ENCODE data around the gene MZT2A.
"Not testable (repeated sequence)": the region's sequence is repeated elsewhere in the genome, so short reads cannot be mapped to it uniquely, and the experiment has no call there.

Gene MZT2A

DNA sequence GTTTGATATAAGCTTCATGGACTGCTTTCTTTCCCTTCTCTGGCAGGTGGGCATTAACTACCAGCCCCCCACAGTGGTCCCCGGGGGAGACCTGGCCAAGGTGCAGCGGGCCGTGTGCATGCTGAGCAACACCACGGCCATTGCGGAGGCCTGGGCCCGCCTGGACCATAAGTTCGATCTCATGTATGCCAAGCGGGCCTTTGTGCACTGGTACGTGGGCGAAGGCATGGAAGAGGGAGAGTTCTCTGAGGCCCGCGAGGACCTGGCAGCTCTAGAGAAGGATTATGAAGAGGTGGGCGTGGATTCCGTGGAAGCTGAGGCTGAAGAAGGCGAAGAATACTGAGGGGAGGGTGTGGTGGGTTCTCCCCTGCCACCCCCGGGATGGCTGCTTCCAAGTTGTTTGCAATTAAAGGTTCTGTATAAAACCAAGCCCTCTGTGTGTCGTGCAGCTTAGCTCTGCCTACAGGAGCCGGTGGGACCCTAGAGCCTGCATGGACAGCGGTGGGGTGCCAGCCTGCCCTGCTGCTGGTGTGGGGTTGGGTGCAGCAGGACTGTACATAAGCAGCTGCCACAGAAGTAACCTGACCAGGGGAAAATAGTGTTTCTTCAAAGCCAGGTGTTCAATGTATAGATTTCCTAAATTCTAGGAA is 9.6 kb downstream of the MZT2A start:
- H3K4me1 ChIP-seq (ENCODE audit: insufficient read depth, insufficient read length); H3K4me3 ChIP-seq (ENCODE audit: insufficient read length, low read depth); H3K9me3 ChIP-seq (ENCODE audit: insufficient read depth, low read length); DNase-seq (ENCODE audit: low read depth, low spot score); H3K27me3 ChIP-seq (ENCODE audit: insufficient read depth, insufficient read length); H3K9ac ChIP-seq (ENCODE audit: insufficient read length, low read depth): not testable (repeated sequence)
- H3K36me3 ChIP-seq (ENCODE audit: insufficient read depth, insufficient read length, low read length) = peaks cover 38% of the 10 kb centered on the region

DNA sequence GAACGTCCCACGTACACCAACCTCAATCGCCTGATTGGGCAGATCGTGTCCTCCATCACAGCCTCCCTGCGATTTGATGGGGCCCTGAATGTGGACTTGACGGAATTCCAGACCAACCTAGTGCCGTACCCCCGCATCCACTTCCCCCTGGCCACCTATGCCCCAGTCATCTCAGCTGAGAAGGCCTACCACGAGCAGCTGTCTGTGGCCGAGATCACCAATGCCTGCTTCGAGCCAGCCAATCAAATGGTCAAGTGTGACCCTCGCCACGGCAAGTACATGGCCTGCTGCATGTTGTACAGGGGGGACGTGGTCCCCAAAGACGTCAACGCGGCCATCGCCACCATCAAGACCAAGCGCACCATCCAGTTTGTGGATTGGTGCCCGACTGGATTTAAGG is 11.8 kb downstream of the MZT2A start:
- H3K27me3 ChIP-seq (ENCODE audit: insufficient read depth, insufficient read length); H3K4me1 ChIP-seq (ENCODE audit: insufficient read depth, insufficient read length); DNase-seq (ENCODE audit: low read depth, low spot score); H3K9me3 ChIP-seq (ENCODE audit: insufficient read depth, low read length); H3K4me3 ChIP-seq (ENCODE audit: insufficient read length, low read depth); H3K9ac ChIP-seq (ENCODE audit: insufficient read length, low read depth): not testable (repeated sequence)
- peaks cover 29% of the 10 kb centered on the region for H3K36me3 ChIP-seq (ENCODE audit: insufficient read depth, insufficient read length, low read length)

DNA sequence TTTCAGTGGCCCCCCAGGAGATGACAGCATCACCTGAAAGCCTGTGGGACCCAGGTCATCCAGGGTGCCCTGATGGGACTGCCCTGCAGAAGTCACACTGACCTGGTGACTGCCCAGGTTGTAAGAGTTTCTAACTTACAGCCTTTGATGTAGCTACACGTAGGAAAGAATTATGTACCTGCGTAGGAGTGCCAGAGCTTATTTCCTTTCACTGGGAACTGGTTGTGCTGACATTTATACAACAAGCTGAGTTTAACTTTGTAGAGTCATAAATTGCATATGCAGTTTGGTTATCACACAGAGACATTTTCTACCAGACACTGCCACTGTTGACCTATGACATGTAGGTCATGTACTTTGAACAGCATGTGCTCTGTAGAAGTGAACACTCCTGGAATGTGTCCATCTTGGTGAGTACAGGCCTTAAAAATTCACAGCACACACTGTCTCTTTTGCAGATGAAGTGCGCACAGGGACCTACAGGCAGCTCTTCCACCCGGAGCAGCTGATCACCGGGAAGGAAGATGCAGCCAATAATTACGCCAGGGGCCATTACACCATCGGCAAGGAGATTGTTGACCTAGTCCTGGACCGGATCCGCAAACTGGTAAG is 13.2 kb downstream of the MZT2A start:
- H3K4me1 ChIP-seq (ENCODE audit: insufficient read depth, insufficient read length); H3K9ac ChIP-seq (ENCODE audit: insufficient read length, low read depth); H3K27me3 ChIP-seq (ENCODE audit: insufficient read depth, insufficient read length); DNase-seq (ENCODE audit: low read depth, low spot score); H3K9me3 ChIP-seq (ENCODE audit: insufficient read depth, low read length); H3K4me3 ChIP-seq (ENCODE audit: insufficient read length, low read depth): not testable (repeated sequence)
- peaks cover 16% of the 10 kb centered on the region for H3K36me3 ChIP-seq (ENCODE audit: insufficient read depth, insufficient read length, low read length)

DNA sequence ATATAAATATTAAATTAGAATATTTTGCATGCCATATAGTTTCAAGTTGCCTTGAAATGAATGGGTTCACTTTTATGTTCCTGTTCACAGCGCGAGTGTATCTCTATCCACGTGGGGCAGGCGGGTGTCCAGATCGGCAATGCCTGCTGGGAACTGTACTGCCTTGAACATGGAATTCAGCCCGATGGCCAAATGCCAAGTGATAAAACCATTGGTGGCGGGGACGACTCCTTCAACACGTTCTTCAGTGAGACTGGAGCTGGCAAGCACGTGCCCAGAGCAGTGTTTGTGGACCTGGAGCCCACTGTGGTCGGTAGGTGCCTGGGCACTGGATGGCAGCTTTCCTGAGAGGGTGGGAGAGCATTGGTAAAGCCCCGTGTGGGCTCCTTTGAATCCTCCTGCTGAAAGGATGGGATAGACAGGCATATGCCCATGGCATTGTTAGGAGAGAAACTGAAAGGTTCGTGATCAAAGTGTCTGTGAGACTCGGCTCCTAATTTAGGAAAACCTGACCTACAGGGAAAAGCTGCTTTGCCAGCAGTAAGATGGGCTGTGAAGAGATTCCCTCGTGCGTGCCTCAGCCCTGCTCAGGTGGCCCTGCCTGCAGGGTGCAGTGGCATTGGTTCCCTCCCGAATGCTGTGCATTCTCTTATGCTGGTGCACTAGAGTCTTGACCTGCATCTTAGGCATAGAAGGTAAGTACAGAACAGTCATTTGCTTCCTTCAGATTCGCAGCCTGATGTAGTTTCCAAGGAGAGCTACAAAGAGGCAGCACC is 13.9 kb downstream of the MZT2A start:
- H3K27me3 ChIP-seq (ENCODE audit: insufficient read depth, insufficient read length); H3K4me1 ChIP-seq (ENCODE audit: insufficient read depth, insufficient read length); H3K9me3 ChIP-seq (ENCODE audit: insufficient read depth, low read length); H3K4me3 ChIP-seq (ENCODE audit: insufficient read length, low read depth); DNase-seq (ENCODE audit: low read depth, low spot score); H3K9ac ChIP-seq (ENCODE audit: insufficient read length, low read depth); H3K36me3 ChIP-seq (ENCODE audit: insufficient read depth, insufficient read length, low read length): not testable (repeated sequence)

DNA sequence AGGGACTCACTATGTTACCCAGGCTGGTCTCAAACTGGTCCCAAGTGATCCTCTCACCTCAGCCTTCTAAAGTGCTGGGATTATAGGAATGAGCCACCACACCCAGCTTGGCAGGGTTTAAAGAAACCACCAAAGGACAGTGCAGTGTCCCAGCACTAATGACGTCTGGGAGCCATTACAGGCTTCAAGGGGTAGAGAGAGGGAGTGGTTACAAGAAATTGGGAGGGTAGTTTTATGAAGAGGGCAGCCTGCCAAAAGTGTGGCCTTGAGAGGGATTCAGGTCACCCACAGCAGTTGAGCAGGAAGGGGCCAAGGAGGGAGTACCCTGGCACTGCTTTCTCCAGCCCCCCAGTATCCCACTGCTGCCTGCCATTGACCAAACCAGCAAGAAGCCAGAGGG is 15.0 kb downstream of the MZT2A start:
- DNase-seq (ENCODE audit: low read depth, low spot score); H3K4me3 ChIP-seq (ENCODE audit: insufficient read length, low read depth); H3K9me3 ChIP-seq (ENCODE audit: insufficient read depth, low read length); H3K4me1 ChIP-seq (ENCODE audit: insufficient read depth, insufficient read length); H3K9ac ChIP-seq (ENCODE audit: insufficient read length, low read depth); H3K27me3 ChIP-seq (ENCODE audit: insufficient read depth, insufficient read length); H3K36me3 ChIP-seq (ENCODE audit: insufficient read depth, insufficient read length, low read length): not testable (repeated sequence)

DNA sequence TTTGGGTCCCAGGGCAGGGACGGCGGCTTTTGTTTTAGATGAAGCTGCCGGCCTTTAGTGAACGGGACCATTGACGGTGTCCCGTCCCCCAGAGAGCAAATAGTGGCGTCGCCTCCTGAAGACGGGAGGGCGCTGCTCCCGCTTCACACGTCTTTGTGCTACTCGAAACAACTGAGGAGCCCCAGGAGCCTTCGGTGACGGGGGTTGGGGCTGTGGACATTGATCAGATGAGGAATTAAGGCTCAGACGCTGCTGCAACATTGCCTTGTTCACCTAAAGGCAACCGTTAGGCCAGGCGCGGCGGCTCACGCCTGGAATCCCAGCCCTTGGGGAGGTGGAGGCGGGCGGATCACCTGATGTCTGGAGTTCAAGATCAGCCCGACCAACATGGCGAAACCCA is 15.8 kb downstream of the MZT2A start:
- H3K9ac ChIP-seq (ENCODE audit: insufficient read length, low read depth); DNase-seq (ENCODE audit: low read depth, low spot score); H3K4me3 ChIP-seq (ENCODE audit: insufficient read length, low read depth); H3K36me3 ChIP-seq (ENCODE audit: insufficient read depth, insufficient read length, low read length); H3K9me3 ChIP-seq (ENCODE audit: insufficient read depth, low read length); H3K4me1 ChIP-seq (ENCODE audit: insufficient read depth, insufficient read length); H3K27me3 ChIP-seq (ENCODE audit: insufficient read depth, insufficient read length): not testable (repeated sequence)

DNA sequence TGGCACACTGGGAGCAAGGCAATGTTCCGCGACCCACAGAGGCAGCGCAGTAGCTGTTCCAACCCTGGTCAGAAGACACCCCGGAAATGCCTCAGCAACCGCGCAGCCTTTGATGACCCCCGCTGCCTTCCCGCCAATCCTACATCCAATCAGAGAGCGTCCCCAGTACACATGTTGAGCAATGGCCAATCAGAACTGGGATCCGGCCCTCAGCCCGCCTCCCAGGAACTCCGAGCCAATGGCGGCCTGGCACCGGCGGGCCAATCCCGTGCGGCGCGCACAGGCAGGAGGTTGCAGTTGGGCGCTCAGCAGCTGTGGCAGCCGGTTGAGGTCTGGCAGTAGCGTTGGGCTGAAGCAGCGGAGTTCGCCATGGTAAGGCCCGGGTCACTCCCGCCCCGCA is 16.4 kb downstream of the MZT2A start, which contains the start of gene TUBA3D:
Gene TUBA3D (plus strand): TSS at position 289 of the 400 bp plus-strand sequence. CDS start 81 bp downstream, at position 370.
- Histone ChIP-seq H3K9me3 (ENCODE audit: insufficient read depth, low read length) (peaks cover 6% of the 10 kb centered on the region; the same call in 1 of the 2 replicates), H3K4me1 (ENCODE audit: insufficient read depth, insufficient read length) (no peaks in the 10 kb centered on the region), H3K27me3 (ENCODE audit: insufficient read depth, insufficient read length) (no peaks in the 10 kb centered on the region), H3K4me3 (ENCODE audit: insufficient read length, low read depth) (no peak within 1 kb of the TSS), H3K36me3 (ENCODE audit: insufficient read depth, insufficient read length, low read length) (peaks cover 2% of the 10 kb centered on the region), H3K9ac (ENCODE audit: insufficient read length, low read depth) (no peak within 1 kb of the TSS)
- DNase-seq (ENCODE audit: low read depth, low spot score) = no peak
- TF ChIP-seq ZNF274 (IDR thresholded peaks at IDR 0.05; ENCODE audit: low read depth, low read length) (no peak), SUZ12 (IDR thresholded peaks at IDR 0.05; ENCODE audit: extremely low read depth, insufficient read depth, insufficient read length) (no peak)

DNA sequence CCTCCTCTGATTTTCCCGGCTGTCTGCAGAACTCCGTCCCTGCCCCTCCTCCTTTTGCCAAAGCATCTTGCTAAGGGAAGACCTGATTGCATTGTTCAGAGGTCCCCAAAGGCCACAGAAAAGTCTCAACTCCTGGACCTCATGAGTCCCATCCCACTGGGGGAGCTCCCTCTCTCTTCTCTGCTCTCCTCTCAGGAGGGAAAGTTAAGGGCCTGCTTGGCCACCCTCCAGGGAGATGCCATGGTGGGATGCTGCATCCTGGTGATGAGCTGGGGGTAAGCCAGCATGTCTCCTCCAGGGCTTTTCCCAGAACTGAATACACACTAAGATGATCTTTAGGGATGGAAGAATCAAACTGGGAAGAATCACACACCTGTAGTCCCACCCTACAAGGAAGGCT is 18.9 kb downstream of the MZT2A start:
- H3K27me3 ChIP-seq (ENCODE audit: insufficient read depth, insufficient read length); DNase-seq (ENCODE audit: low read depth, low spot score); H3K4me3 ChIP-seq (ENCODE audit: insufficient read length, low read depth); H3K36me3 ChIP-seq (ENCODE audit: insufficient read depth, insufficient read length, low read length); H3K9ac ChIP-seq (ENCODE audit: insufficient read length, low read depth); H3K4me1 ChIP-seq (ENCODE audit: insufficient read depth, insufficient read length); H3K9me3 ChIP-seq (ENCODE audit: insufficient read depth, low read length): not testable (repeated sequence)

DNA sequence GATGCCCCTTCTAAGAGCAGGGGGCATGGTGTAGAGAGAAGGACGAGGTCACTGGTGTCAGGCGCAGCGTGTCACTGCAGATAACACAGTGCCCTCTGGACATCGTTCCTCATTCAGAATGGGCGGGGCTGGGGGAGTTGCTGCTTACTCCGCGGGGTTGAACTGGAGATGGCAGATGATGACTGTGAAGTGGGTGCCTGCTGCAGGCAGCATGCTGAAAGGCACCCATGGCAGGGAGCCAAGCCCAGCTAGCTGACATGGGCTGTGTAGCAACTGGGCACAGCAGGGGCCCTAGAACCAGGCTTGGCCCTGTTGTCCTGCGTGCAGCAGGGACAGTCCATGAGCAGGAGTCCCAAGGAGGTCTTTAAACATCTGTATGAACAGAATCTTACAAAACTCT is 20.6 kb downstream of the MZT2A start:
- H3K27me3 ChIP-seq (ENCODE audit: insufficient read depth, insufficient read length); DNase-seq (ENCODE audit: low read depth, low spot score); H3K9me3 ChIP-seq (ENCODE audit: insufficient read depth, low read length); H3K4me1 ChIP-seq (ENCODE audit: insufficient read depth, insufficient read length); H3K36me3 ChIP-seq (ENCODE audit: insufficient read depth, insufficient read length, low read length); H3K4me3 ChIP-seq (ENCODE audit: insufficient read length, low read depth); H3K9ac ChIP-seq (ENCODE audit: insufficient read length, low read depth): not testable (repeated sequence)

DNA sequence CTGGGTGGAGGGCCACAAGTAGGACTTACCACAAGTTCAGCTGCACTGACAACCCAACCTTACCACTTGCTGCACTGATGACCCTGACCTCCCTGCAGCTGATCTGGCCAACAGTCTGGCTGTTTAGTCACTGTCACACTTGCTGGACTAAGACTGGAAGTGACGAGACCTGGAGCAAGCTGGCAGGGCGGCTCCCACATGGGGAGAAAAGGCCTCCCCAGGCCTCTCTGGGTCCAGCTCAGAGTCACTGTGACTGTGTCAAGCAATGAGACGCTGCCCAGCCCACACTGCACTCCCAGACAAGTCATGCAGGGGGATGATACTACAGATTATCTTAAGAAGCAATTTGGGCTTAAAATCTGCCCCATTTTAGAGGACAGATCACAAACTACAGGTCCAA is 21.3 kb downstream of the MZT2A start:
- H3K27me3 ChIP-seq (ENCODE audit: insufficient read depth, insufficient read length); H3K36me3 ChIP-seq (ENCODE audit: insufficient read depth, insufficient read length, low read length); DNase-seq (ENCODE audit: low read depth, low spot score); H3K4me1 ChIP-seq (ENCODE audit: insufficient read depth, insufficient read length); H3K9ac ChIP-seq (ENCODE audit: insufficient read length, low read depth); H3K9me3 ChIP-seq (ENCODE audit: insufficient read depth, low read length); H3K4me3 ChIP-seq (ENCODE audit: insufficient read length, low read depth): not testable (repeated sequence)

DNA sequence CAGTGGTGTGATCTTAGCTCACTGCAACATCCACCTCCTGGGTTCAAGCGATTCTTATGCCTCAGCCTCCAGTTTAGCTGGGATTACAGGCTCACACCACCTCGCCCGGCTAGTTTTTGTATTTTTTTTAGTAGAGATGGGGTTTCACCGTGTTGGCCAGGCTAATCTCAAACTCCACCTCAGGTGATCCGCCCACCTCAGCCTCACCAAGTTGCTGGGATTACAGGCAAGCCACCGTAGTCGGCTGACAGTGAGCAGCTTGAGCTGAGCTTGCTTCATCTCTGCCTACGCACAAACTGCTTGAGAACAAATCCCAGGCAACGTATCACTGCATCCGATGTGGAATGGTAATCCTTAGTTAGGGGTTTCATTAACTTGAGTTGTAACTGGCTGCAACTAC is 24.5 kb downstream of the MZT2A start:
- not testable (repeated sequence) for H3K9me3 ChIP-seq (ENCODE audit: insufficient read depth, low read length); DNase-seq (ENCODE audit: low read depth, low spot score); H3K4me1 ChIP-seq (ENCODE audit: insufficient read depth, insufficient read length); H3K36me3 ChIP-seq (ENCODE audit: insufficient read depth, insufficient read length, low read length); H3K4me3 ChIP-seq (ENCODE audit: insufficient read length, low read depth); H3K9ac ChIP-seq (ENCODE audit: insufficient read length, low read depth); H3K27me3 ChIP-seq (ENCODE audit: insufficient read depth, insufficient read length)
